Gastrocnemius medialis (tissue), 4 donors: ENCODE results near the gene NDUFA11.

Source experiments
- POLR2A ChIP-seq, 2 donors: fragments of 450-650 bp; IDR thresholded peaks; one replicate each; pipeline ENCODE4 v1.6.1; 2017; ENCODE audit warnings: antibody characterized with exemption in 2 of 2, mild to moderate bottlenecking in 2 of 2, moderate library complexity in 2 of 2
- TF ChIP-seq, protein P1 (sequence below), 5 experiments: fragments of 450-650 bp in 3 of 5; fragments of 200-600 bp in 2 of 5; sonication (generic) in 2 of 5; IDR thresholded peaks in 4 of 5; conservative IDR thresholded peaks in 1 of 5; 1 replicate in 4 of 5; 2 replicates in 1 of 5; pipeline ENCODE4 v1.5.1; 2016 to 2019; ENCODE audit warnings: antibody characterized with exemption in 5 of 5, mild to moderate bottlenecking in 3 of 5, moderate library complexity in 3 of 5

DNA sequence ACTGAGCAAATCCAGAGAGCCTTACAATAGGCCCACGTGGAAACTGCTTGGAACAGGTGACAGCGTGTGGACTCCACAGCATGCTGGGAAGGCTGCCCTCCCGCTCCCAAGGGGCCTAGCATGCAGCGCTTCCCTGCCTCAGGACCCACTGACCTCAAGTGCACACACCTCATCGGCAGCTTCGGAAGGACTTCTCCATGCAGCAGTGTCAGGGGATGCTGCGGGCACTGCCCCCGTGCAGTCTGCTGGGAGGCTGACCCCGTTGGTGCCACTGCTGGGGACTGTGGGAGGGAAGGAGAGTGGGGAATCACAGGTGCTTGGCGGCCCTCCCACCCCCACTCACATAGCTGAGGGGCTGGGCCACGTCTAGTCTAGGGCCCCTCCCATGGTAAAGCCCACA lies 27.7 kb upstream of the NDUFA11 start:
- no peak for TF ChIP-seq POLR2A (IDR thresholded peaks at IDR 0.05)
- TF ChIP-seq, protein P1, sequence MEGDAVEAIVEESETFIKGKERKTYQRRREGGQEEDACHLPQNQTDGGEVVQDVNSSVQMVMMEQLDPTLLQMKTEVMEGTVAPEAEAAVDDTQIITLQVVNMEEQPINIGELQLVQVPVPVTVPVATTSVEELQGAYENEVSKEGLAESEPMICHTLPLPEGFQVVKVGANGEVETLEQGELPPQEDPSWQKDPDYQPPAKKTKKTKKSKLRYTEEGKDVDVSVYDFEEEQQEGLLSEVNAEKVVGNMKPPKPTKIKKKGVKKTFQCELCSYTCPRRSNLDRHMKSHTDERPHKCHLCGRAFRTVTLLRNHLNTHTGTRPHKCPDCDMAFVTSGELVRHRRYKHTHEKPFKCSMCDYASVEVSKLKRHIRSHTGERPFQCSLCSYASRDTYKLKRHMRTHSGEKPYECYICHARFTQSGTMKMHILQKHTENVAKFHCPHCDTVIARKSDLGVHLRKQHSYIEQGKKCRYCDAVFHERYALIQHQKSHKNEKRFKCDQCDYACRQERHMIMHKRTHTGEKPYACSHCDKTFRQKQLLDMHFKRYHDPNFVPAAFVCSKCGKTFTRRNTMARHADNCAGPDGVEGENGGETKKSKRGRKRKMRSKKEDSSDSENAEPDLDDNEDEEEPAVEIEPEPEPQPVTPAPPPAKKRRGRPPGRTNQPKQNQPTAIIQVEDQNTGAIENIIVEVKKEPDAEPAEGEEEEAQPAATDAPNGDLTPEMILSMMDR (IDR thresholded peaks at IDR 0.05 in 4 of 5, conservative IDR thresholded peaks at IDR 0.05 in 1 of 5) = no peak
